K562 (cell line): ENCODE data around the gene EEA1. TPM values are rescaled to one million over a fixed set of nuclear protein-coding genes. Genes with fewer than 3 reads are reported as not detected.

ENCODE experiments used
- ATAC-seq: fragments of 200-7000 bp; cut with Tn5 transposase; 3 replicates; pipeline ENCODE4 v1.9.1; 2020; ENCODE audit warnings: moderate library complexity
- BruUV-seq: library from RNA; stranded (reverse); fragments of 400-500 nt; replicated peaks from 2 replicates; lab custom pipeline; 2021; lab: Mats Ljungman, UMichigan
- CTCF ChIA-PET: fragments of 300-600 bp; formaldehyde crosslinking; extraction: SDS; loops from one replicate; lab custom pipeline; 2021; ENCODE audit warnings: low intra/inter-chr PET ratio; lab: Yijun Ruan, JAX
- POLR2A ChIA-PET: fragments of 300-600, 350-650 bp; sonication (Branson Sonifier 250); formaldehyde crosslinking; extraction: SDS; loops from one replicate; lab custom pipeline; 2021; ENCODE audit warnings: antibody characterized with exemption, inconsistent platforms; lab: Yijun Ruan, JAX
- DNase-seq, 4 experiments: peaks; one replicate each; pipeline versions ENCODE4 v3.0.0 to v3.0.0-alpha.2; 2011 to 2018; ENCODE audit warnings: low spot score in 3 of 4, mixed read lengths in 3 of 4; ENCODE audit errors: extremely low read depth in 1 of 4
- FAIRE-seq: peaks from 2 replicates; lab custom pipeline; 2011; peaks lifted over from hg19 to GRCh38; lab: Jason Lieb, UNC
- H2AFZ ChIP-seq: 2 replicates; pipeline ENCODE4 v1.6.0; 2011; ENCODE audit warnings: low read depth, low read length, control low read depth, inconsistent platforms
- H3K27ac ChIP-seq: fragments of 200-600 bp; 3 replicates; pipeline ENCODE4 v1.8.0; 2011; ENCODE audit warnings: low read depth, mild to moderate bottlenecking, control low read depth, inconsistent platforms, low read length, moderate library complexity, mixed read lengths; ENCODE audit errors: extremely low read depth
- H3K27me3 ChIP-seq, 2 experiments: fragments of 300-600 bp in 1 of 2; 2 replicates in 1 of 2; 3 replicates in 1 of 2; pipeline versions ENCODE4 v1.6.0 to v1.8.0; 2011; ENCODE audit warnings: inconsistent platforms in 2 of 2, low read length in 2 of 2, mild to moderate bottlenecking in 1 of 2, mixed read lengths in 1 of 2, moderate library complexity in 1 of 2; ENCODE audit not compliant: control insufficient read depth in 2 of 2, insufficient read depth in 2 of 2
- H3K36me3 ChIP-seq: fragments of 300-600 bp; 3 replicates; pipeline ENCODE4 v1.8.0; 2011; ENCODE audit warnings: mild to moderate bottlenecking, low read length, inconsistent platforms; ENCODE audit not compliant: control insufficient read depth, insufficient read depth
- H3K4me1 ChIP-seq, 2 experiments: fragments of 200-600 bp in 1 of 2; replicated peaks in 1 of 2; 2 replicates in 1 of 2; 3 replicates in 1 of 2; pipeline versions ENCODE4 v1.5.1 to v1.8.0; 2011; ENCODE audit warnings: inconsistent platforms in 2 of 2, low read length in 2 of 2, mild to moderate bottlenecking in 1 of 2, mixed read lengths in 1 of 2, moderate library complexity in 1 of 2; ENCODE audit not compliant: control insufficient read depth in 2 of 2, insufficient read depth in 2 of 2
- H3K4me2 ChIP-seq: 2 replicates; pipeline ENCODE4 v1.6.1; 2011; ENCODE audit warnings: low read length, control low read depth, inconsistent platforms, mixed read lengths; ENCODE audit not compliant: insufficient read depth
- H3K4me3 ChIP-seq: fragments of 200-600 bp; sonication (generic), shearing (Covaris generic); 2 replicates; pipeline ENCODE4 v1.5.1; 2016; ENCODE audit warnings: control low read depth, inconsistent platforms
- H3K79me2 ChIP-seq: fragments of 200-600 bp; 3 replicates; pipeline ENCODE4 v1.8.0; 2011; ENCODE audit warnings: low read length, inconsistent platforms; ENCODE audit not compliant: control insufficient read depth, insufficient read depth
- H3K9ac ChIP-seq, 2 experiments: 2 replicates each; pipeline versions ENCODE4 v1.6.0 to v1.6.1; 2011; ENCODE audit warnings: low read depth in 2 of 2, low read length in 2 of 2, control low read depth in 1 of 2, inconsistent platforms in 1 of 2, mild to moderate bottlenecking in 1 of 2, mixed read lengths in 1 of 2; ENCODE audit not compliant: insufficient read depth in 1 of 2
- H3K9me1 ChIP-seq: one replicate; pipeline ENCODE4 v1.6.0; 2011; ENCODE audit warnings: inconsistent platforms, mild to moderate bottlenecking, low read length, moderate library complexity; ENCODE audit not compliant: control insufficient read depth, insufficient read depth
- H3K9me3 ChIP-seq: replicated peaks from 2 replicates; pipeline ENCODE4 v1.5.1; 2011; ENCODE audit warnings: low read depth, low read length, inconsistent platforms; ENCODE audit not compliant: control insufficient read depth, insufficient read depth
- H4K20me1 ChIP-seq: replicated peaks from 2 replicates; pipeline ENCODE4 v1.6.1; 2011; ENCODE audit warnings: low read length, inconsistent platforms, mixed read lengths; ENCODE audit not compliant: control insufficient read depth, insufficient read depth
- MAFF ChIP-seq: IDR thresholded peaks from 2 replicates; pipeline ENCODE4 v1.6.1; 2012; ENCODE audit warnings: low read length, improper control_type of control experiment
- MLLT1 ChIP-seq, 2 experiments: fragments of 450-650 bp; IDR thresholded peaks; 2 replicates each; pipeline ENCODE4 v1.6.1; 2016
- NCOA2 ChIP-seq, 2 experiments: fragments of 450-650 bp; IDR thresholded peaks; 2 replicates each; pipeline ENCODE4 v1.6.1; 2018; ENCODE audit warnings: mild to moderate bottlenecking in 2 of 2, moderate library complexity in 1 of 2; ENCODE audit not compliant: partially characterized antibody in 2 of 2
- RCOR1 ChIP-seq, 2 experiments: IDR thresholded peaks; 2 replicates each; pipeline ENCODE4 v1.6.1; 2012; ENCODE audit warnings: low read depth in 2 of 2, low read length in 2 of 2, borderline replicate concordance in 1 of 2, improper control_type of control experiment in 1 of 2
- TRIM24 ChIP-seq, 2 experiments: fragments of 450-650 bp; IDR thresholded peaks; 2 replicates each; pipeline ENCODE4 v1.6.1; 2016
- ZNF134 ChIP-seq: fragments of 250-450 bp; sonication (Bioruptor Pico); conservative IDR thresholded peaks from 2 replicates; pipeline ENCODE4 v1.4.0; 2020
- ZNF511 ChIP-seq: sonication (generic); formaldehyde crosslinking; IDR thresholded peaks from 2 replicates; pipeline ENCODE4 v1.8.0; 2022; ENCODE audit warnings: mild to moderate bottlenecking, missing genetic modification reagents
- ZNF584 ChIP-seq: fragments of 200-800 bp; sonication (Bioruptor generic); IDR thresholded peaks from 2 replicates; pipeline ENCODE4 v1.6.1; 2016; ENCODE audit warnings: low read depth, mild to moderate bottlenecking, missing genetic modification characterization, missing compliant biosample characterization
- WGBS: fragments of 100-300 bp; shearing (Covaris generic); methylation state at CpG from one replicate; pipeline ENCODE4 v1.1.6; 2016; ENCODE audit warnings: low coverage, mixed read lengths; ENCODE audit not compliant: insufficient coverage; ENCODE audit errors: missing lambda C conversion rate; 5-methylcytosine and 5-hydroxymethylcytosine counted together
- in situ Hi-C: fragments of 300-500 bp; cut with MboI; formaldehyde crosslinking; loops from 4 replicates; pipeline ENCODE4 v1.15.0; 2018; ENCODE audit warnings: inconsistent platforms, mixed read lengths
- intact Hi-C: fragments of 100-400 bp; cut with micrococcal nuclease; formaldehyde crosslinking; loops from 2 replicates; pipeline ENCODE4 v1.14.2; 2022
- polyA plus RNA-seq, 8 experiments: library from polyadenylated mRNA; depleted of rRNA in 4 of 8; stranded (reverse) in 5 of 8; unstranded in 3 of 8; fragments of >200 nt; fragmentation: Nextera tagmentation in 2 of 8; fragmentation: Illumina TruSeq in 1 of 8; extraction: Ambion mirVana in 2 of 8; extraction: Trizol in 1 of 8; gene quantifications; 2 replicates each; pipeline versions ENCODE4 v1.2.1 to v1.2.3, GENCODE V29; 2011 to 2014; ENCODE audit warnings: inconsistent platforms in 1 of 8, missing spikeins in 1 of 8
- total RNA-seq, 7 experiments: library from RNA; depleted of rRNA in 6 of 7; stranded (reverse); fragments of >200 nt in 6 of 7; fragmentation: Illumina TruSeq in 2 of 7; extraction: Trizol in 2 of 7; gene quantifications; 2 replicates each; pipeline versions ENCODE4 v1.2.1 to v1.2.3, GENCODE V29; 2011 to 2021; ENCODE audit warnings: low replicate concordance in 1 of 7

The EEA1 gene
- total and polyA plus RNA-seq, 9 of the 15 experiments (the other 6 are each of a cell fraction or from before 2014, with no cell fraction given), result 3.5 to 17.1 (median 7.5) TPM

GRCh38 chr12:92912672-92913071 is 16.4 kb downstream of the EEA1 start:
- no peak overlapping the region for H3K9ac ChIP-seq
- 74% methylated on average over 2 of the region's 2 CpGs for WGBS
- H3K9me3 ChIP-seq, result no peaks in the 10 kb centered on the region
- POLR2A ChIA-PET, result interaction anchor here (0.6 kb wide), 1 partner anchor 72 kb away, joined by 3 read pairs; no protein-coding TSS in a partner anchor
- intact Hi-C loops, result no loop called here
- H3K27ac ChIP-seq, result no peak overlapping the region
- H2AFZ ChIP-seq, result no peak overlapping the region
- H4K20me1 ChIP-seq, result no peaks in the 10 kb centered on the region
- CTCF ChIA-PET, result no interaction called here
- no peaks in the 10 kb centered on the region; the same call in 2 of the 3 replicates for H3K36me3 ChIP-seq
- BruUV-seq, result no TSS peak
- H3K4me1 ChIP-seq, result no peaks in the 10 kb centered on the region
- no peak overlapping the region for H3K4me3 ChIP-seq
- no peak overlapping the region for H3K4me2 ChIP-seq
- FAIRE-seq, result no peak
- no peaks in the 10 kb centered on the region for H3K27me3 ChIP-seq
- no peak for DNase-seq
- in situ Hi-C loops, result no loop called here
- H3K79me2 ChIP-seq, result peaks cover 77% of the 10 kb centered on the region
- no peaks in the 10 kb centered on the region for H3K9me1 ChIP-seq
- ATAC-seq, result no peak; the same call in 1 of the 3 replicates
- TF ChIP-seq ZNF584 (CRISPR knock-in tag), result no peak
- no peak for TF ChIP-seq ZNF511 (CRISPR knock-in tag)
- no peak for TF ChIP-seq MAFF
- no peak for TF ChIP-seq TRIM24 (IDR thresholded peaks at IDR 0.05)
- no peak for TF ChIP-seq ZNF134 (CRISPR knock-in tag)
- no peak for TF ChIP-seq NCOA2 (IDR thresholded peaks at IDR 0.05; ENCODE audit: partially characterized antibody in 2 of 2)
- no peak for TF ChIP-seq RCOR1 (IDR thresholded peaks at IDR 0.05; ENCODE audit: borderline replicate concordance in 1 of 2, low read depth in 2 of 2, low read length in 2 of 2)
- TF ChIP-seq MLLT1 (IDR thresholded peaks at IDR 0.05), result no peak
